Posterior vena cava (tissue), 2 donors: ENCODE measurements around the gene RBBP6. TPM values are rescaled to one million over a fixed set of nuclear protein-coding genes. Genes with fewer than 3 reads are reported as not detected.

ENCODE experiments used
- DNase-seq: peaks from one replicate; pipeline ENCODE4 v3.0.0-alpha.2; 2020; ENCODE audit warnings: low spot score
- intact Hi-C, 2 donors: fragments of 100-400 bp; cut with DNase I; formaldehyde crosslinking; loops; one replicate each; pipeline versions ENCODE4 v1.14.1 to v1.14.2; 2022 to 2023
- total RNA-seq, 2 donors: library from RNA; stranded (reverse); fragmentation: NEBNext Ultra II Directional; extraction: Animal tissue kit (Norgen Biotek cat#: 25700); gene quantifications; one replicate each; pipeline ENCODE4 v1.2.1, GENCODE V29; 2021
- donor health status: DM: yes; HTN: yes; CAD: no.
- donor health status: DM: yes; HTN: yes; CAD: no.

The RBBP6 gene
- total RNA-seq, 2 donors from 2014 or later: 43.7 to 46.7 TPM

DNA sequence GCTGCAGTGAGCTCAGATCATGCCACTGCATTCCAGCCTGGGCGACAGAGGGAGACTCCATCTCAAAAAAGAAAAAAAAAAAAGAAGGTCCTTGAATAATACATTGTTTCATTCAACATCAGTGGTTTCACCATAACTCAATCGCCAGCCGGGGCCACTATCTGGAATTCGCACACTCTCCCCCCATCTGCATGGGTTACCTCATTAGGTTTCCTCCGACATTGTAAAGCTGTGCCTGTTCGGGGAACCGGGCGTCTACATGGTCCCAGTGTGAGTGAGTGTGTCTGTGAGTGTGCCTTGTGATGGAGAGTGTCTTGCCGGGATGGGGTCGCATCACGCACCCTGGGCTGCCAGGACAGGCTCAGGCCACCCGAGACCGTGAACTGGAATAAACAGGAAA is 16.6 kb upstream of the RBBP6 start:
- intact Hi-C loops: no loop called here
- no peak for DNase-seq

DNA sequence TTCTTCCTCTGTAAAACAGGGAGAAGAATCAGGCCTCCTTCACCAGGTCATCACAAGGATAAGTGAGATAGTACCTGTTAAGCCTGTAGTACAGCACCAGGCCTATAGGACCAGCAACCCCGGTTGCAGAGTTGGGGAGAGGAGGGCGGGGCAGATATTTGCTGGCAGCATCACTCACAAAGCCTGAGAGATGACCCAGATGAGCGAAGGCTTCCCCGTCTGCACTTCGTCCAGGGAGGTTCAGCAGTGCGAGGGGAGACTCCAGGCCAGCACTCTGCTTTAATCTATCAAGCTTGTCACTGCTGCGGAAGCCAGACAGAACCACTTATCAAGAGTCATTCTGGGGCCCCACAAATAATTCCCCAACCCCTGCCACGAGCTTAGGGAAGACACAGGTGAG is 15.8 kb upstream of the RBBP6 start:
- DNase-seq: no peak
- intact Hi-C loops: no loop called here

DNA sequence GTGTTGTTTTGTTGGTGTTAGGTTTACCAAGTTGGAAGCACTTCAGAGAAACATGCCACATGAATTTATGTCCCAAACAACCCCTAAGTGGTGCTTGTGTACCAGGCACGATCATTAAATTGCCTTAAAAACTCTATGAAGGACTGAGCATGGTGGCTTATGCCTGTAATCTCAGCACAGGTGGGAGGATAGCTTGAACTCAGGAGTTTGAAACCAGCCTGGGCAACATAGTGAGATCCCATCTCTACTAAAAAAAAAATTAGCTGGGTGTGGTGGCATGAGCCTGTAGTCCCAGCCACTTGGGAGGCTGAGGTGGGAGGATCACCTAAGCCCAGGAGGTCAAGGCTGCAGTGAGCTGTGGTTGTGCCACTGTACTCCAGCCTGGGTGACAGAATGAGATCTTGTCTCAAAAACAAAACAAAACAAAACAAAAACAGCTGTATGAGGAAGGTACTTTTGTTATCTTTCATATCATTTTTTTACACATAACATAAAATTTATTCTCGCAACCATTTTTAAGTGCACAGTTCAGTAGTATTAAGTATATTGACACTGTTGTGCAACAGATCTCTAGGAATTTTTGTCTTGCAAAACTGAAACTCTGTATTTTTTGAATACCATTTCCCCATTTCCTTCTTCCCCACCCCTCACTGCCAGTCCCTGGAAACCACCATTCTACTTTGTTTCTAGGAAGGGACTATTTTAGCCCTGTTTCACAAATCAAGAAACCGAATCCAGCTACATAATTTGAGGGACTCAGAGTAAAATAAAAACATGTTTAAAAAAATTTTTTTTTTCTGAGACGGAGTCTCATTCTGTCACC is 14.3 kb upstream of the RBBP6 start:
- intact Hi-C loops: no loop called here
- no peak for DNase-seq

DNA sequence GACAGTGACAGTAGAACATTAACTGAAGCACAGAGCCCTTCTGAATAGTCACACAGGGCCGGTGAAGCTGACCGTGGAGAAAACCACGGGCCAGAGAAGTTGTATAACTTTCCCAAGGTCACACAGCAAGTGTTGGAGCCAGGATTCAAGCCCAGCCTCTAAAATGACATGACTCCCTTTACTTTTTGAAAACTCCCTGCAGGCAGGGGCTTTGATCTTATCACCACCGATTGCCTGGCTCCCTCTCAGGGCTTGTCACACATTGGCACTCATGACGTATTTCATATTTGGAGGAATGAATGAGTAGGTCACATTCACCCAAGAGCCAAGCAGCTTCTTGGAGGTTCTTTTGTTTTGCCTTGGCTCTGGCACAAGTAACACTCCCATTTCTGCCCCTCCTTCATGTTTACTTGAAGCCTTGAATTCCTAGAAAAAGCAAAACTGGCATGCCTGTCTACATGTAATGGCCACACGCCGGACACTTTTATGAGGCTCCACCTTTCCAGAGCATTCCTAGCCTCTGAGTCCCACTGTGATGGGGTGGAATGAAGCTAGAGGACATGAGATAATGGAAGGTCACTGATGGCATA is 13.3 kb upstream of the RBBP6 start:
- intact Hi-C loops: no loop called here
- no peak for DNase-seq

DNA sequence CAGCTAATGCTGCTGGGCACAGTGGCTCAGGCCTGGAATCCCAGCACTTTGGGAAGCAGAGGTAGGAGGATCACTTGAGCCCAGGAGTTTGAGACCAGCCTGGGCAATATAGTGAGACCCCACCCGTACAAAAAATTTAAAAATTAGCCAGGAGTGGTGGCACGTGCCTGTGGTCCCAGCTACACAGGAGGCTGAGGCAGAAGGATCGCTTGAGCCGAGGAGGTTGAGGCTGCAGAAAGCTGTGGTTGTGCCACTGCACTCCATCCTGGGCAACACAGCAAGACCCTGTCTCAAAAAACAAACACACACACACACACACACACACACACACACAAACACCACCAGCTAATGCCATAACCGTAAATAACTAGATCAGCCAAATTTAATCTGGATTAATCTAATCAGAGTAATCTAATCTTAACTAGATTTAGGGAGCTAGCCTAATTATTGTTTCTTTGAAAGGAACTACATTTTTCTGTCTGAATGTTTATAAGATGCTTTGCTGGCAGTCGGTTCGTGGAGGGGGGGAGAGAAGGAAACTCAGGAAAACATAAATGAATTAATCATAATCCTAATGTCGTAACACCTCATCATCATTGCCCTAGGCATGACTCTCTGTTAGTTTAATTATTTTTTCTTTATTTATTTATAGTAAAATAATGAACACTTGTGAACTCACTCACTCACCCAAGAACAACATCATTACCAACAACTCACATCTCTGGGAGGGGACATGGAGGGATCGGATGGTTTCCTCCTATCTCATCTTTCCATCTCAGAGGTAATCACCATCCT is 12.5 kb upstream of the RBBP6 start:
- DNase-seq: no peak
- intact Hi-C loops: no loop called here

DNA sequence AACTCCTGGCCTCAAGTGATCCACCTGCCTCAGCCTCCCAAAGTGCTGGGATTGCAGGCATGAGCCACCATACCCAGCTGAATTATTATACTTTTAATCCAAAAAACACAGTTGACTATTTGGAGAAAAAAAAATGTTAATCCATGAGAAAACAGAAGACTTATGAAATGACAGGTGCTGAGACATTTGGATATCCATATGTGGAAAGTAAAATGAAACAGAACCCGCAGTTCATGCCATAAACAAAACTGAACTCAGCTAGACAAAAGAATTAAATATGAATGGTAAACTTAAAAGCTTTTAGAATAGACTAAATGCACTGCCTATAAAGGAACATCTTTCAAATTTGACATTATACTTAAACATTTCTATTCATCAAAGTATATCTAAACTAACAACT is 8.2 kb upstream of the RBBP6 start:
- no peak for DNase-seq
- intact Hi-C loops: no loop called here

DNA sequence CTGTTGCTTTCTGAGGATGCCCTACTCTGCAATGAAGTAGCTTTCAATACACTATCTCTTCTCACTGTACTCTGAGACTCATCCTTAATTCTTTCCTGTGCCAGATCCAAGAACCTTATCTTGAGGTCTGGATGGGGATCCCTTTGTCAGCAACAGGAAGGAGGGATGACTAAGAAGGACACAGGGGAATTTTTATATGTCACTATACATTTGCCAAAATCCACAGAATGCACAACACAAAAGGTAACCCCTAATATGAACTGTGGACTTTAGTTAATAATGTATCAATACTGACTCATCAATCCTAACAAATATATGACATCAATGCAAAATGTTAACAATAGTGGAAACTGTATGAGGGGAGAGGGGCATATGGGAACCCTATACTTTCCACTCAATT is 4.7 kb upstream of the RBBP6 start:
- DNase-seq: no peak

DNA sequence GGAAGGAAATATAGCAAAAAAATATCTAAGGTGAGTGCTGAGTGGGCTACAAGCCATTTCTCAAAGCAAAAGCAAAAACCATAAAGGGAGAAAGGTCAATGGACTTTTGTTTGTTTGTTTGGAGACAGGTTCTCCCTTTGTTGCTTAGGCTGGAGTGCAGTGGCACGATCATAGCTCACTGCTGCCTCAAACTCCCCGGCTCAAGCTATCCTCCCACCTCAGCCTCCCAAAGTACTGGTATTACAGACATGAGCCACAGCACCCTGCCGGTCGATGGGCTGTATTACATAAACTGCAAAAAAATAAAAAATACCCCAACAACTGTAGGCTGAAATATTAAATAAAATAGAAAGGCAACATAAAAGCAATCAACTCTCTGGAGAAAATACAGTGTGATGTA is 3.5 kb upstream of the RBBP6 start:
- no peak for DNase-seq
- intact Hi-C loops: no loop called here

More for the DNA sequence above, 4.7 kb upstream of the RBBP6 start:
- intact Hi-C loops: no loop called here

DNA sequence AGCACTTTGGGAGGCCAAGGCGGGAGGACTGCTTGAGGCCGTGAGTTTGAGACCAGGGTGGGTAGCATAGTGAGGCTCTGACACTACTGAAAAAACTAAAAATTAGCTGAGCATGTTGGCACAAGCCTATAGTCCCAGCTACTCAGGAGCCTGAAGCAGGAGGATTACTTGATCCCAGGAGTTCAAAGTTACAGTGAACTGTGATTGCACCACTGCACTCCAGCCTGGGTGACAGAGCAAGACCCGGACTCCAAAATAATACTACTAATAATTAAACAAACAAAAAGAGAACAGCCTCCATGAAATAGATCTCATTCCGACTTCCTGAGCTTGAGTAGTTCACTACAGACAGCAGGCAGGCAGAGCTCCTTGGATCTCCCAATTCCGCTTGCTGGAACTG is 2.7 kb upstream of the RBBP6 start:
- intact Hi-C loops: no loop called here
- DNase-seq: no peak

DNA sequence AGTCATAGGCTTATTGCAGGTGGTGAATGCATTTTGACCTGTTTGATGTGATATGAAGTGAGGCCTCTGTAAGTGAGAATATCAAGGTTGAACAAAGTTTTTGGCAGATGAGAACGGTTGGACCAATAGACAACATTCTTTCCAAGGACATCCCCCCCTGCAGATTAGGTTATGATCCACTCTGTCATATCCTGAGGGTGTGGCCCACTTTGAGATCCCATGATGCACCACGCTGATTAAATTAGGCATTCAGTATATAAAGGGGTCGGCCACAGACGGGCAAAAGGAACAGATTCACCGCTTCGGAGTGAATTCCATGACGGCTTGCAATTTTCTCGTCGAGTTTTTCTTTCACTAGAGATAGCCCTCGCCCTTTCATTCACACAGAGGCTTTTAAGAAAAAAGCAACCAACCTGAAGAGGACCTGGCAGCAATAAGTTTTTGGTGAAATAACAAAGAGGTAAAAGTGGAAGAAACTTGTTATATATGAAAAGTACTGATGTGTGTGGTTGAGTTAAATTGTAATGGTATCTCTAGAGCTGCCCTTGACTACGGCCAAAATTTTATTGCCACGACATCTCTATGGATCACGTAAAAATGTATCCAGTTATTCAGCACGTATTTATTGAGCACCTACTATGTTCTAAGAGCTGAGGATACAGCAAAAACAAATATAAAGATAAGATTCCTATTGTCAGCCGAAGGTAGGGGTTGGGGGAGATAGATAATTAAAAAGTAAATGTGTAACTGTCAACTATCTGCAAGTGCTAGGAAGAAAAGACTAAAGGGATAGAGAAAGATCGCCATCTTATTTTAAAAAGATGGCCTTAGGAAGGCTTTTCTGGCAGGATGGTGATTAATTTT is 1.7 kb upstream of the RBBP6 start:
- no peak for DNase-seq
- intact Hi-C loops: no loop called here

DNA sequence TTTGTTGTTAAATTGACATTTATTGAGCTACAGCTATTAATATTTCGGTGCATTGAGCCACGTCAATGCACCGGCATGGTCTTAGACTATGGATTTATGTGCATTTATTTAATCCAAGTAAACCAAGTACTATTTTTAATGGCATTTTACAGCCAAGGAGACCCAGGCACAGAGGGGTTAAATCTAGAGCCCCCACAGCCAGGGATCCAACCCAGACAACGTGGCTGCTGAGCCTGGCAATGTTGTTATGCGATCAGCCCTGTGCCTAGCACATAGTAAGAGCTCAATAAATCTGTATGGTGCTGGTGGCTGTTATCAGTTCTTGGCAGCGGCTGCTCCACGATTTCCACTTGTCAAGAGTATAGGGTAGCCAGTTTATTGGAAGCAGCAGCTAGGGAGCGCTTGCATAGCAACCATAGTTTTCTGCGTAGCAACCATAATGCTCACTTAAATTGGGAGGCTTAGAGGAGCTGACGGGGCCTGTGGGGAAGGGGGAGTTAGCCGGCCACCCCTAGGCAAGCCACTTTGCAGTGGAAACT is 541 bp upstream of the RBBP6 start:
- intact Hi-C loops: no loop called here
- peak; percentile 83 for DNase-seq

DNA sequence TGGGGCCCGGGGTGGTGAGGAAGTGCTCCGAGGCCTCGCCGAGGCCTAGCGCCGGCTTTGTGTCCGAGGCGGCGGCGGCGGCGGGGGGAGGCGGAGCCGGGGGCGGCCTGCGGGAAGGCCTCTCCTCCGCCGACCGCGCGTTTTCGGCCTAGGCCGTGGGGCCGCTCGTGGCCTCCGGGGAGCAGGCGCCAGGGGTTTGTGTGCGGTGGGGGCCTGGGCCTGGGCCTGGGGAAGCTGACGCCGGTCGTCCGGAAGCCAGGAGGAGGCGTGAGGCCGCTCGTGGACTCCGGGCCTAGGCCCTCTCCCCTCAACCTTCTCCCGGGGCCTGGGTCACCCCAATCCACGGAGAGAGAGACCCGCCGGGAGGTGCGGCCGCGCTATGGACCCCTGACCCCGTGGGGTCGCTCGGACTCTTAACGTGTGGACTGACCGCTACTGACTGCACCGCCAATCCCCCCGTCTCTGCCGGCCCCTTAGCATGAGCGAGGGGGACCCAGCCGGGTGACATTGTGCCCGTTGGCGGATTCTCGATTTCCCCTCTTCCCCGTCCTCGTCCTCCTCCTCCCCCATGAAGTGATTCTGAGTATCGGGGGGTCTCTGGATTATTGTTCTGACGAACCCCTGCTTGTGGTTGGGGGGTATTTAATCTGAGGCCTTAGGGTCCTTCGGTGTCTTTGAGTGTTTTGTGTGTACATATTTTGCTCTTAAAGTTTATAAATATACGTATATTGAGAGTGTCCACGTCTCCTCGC is 660 bp downstream of the RBBP6 start:
- intact Hi-C loops: no loop called here
- peak; percentile 92 for DNase-seq

DNA sequence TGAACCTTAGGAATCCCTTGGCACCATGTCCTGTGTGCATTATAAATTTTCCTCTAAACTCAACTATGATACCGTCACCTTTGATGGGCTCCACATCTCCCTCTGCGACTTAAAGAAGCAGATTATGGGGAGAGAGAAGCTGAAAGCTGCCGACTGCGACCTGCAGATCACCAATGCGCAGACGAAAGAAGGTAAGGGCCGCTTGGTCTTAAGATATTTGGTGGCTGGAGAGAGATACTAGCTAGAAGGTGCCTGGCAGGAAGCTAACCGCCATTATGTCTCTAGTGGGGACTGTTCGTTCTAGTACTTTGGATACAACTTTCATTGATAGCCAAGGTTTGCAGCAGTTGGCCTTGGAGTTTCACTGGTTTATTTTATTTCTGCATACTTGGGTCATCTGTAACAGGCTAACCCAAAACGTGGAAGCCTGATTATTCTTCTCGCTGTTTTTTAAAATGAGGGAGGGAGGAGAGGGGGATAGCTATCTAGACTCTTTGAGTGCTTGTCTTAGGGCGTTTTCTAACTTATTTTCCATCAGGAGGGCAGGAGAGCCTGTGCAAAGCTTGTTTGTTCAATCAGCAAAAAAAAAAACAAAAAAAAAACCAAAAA is 1.3 kb downstream of the RBBP6 start:
- no peak for DNase-seq

DNA sequence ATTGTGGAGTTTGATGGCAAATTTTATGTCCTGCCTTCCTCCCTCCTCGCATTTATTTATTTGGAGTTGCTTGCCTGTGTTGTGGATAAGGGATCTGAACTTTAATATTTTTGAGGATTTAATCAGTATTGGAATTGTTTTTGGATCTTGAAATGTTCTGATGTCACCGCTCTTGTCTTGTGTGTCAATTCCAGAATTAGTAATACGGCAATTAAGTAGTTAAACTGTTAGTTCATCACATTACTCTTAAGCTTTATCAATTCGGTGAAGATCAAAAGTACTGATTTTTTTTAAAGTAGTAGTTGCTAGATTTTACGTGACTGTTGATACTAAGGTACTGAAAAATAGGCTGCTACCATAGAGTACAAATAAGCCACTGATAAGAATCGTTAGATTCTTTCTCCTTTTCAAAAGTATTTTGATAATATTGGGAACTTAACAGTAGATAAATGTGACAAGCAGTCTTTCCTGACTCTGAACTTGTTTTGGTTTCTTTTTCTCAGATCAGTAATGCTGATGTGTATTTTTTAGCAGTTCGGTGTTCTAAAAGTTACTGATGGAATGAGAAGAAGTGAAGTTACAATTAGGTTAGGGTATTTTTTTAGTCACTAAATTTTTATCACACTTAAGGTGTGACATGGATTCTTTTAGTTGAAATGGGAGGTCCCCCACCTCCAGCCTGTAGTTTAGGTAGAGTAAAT is 2.0 kb downstream of the RBBP6 start:
- DNase-seq: no peak
- intact Hi-C loops: no loop called here

More for the DNA sequence above, 1.3 kb downstream of the RBBP6 start:
- intact Hi-C loops: no loop called here

DNA sequence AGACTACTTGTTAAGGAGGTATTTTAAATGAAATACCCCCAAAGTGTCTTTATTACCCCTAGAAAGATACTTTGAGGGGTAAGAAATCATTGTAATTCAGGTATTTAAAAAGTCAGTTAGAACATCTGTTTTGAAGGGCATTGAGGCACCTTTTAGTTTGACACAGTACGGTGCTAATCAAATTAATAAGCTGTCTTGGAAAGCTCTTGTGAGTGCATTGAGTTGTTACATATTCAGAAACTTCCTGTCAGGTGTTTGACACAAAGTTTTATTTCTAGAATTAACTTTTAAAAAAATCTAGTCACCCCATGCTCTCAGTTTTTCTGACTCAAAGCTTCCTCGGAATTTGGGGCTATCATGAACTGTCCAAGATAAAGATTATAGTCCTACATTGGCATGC is 4.6 kb downstream of the RBBP6 start:
- DNase-seq: no peak
- intact Hi-C loops: no loop called here

DNA sequence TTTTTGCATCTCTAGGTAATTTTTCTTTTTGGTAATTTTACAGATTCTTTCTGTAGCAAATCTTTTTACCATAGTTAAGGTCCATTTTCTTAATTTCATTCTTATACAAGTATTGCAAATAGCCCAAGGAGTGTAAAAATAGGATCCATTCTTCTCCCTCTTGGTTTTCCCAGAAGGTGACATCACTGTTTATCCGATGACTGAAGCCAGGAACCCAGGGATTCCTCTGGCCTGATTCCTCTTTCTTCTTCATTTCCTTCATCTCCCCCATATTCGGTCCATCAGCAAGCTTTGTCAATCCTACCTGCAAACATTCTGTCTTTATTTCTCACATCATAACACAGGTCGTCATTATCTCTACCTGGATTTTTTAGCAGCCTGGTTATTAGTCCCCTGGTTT is 5.3 kb downstream of the RBBP6 start:
- intact Hi-C loops: no loop called here
- DNase-seq: no peak

DNA sequence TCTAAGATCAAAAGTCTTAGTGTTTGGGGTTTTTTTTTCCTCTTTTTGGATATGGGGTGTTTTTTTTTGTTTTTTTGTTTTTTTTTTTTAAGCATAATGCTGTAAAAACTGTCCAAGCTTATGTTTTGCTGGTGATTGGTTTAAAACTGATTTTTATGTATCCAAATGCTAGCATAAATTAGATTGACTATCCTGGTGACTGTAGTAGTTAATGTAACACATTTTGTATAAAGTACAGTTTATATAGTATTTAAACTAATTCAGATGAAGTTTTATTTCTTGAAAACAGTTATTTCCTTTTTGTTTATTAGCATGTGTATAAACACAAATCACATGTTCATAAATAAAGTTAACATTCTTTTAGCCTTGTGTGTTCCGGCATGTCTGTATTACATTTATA is 10.9 kb downstream of the RBBP6 start:
- no peak for DNase-seq
- intact Hi-C loops: no loop called here
